Measurements from ENCODE around the gene ZMAT3. TPM values are rescaled to one million over a fixed set of nuclear protein-coding genes. Genes with fewer than 3 reads are reported as not detected.

ZMAT3 gene
- total and polyA plus RNA-seq, 4 donors, result 2.4 to 12.1 (median 5.4) TPM

DNA sequence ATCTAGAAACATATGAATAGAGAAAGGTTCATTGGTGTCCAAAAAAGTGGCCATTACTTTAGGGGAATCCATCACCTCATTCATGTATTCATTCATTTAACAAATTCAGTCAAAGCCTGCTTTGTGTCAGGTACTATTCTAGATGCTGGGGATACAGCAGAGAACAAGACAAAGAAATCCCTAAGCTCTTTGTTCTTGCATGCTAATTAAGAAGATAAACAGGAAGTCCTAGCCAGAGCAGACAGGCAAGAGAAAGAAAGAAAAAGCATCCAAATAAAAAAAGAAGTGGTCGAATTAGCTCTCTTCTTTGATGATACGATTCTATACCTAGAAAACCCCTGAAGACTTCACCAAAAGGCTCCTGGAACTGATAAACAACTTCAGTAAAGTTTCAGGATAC lies 12.4 kb upstream of the ZMAT3 start:
- H3K4me3 ChIP-seq, result no peak overlapping the region
- H3K9ac ChIP-seq (ENCODE audit: insufficient read depth in 1 of 2, low read length in 2 of 2), result no peak overlapping the region
- no peak for ATAC-seq (ENCODE audit: insufficient read depth, low FRiP score)
- TF ChIP-seq, protein P1, sequence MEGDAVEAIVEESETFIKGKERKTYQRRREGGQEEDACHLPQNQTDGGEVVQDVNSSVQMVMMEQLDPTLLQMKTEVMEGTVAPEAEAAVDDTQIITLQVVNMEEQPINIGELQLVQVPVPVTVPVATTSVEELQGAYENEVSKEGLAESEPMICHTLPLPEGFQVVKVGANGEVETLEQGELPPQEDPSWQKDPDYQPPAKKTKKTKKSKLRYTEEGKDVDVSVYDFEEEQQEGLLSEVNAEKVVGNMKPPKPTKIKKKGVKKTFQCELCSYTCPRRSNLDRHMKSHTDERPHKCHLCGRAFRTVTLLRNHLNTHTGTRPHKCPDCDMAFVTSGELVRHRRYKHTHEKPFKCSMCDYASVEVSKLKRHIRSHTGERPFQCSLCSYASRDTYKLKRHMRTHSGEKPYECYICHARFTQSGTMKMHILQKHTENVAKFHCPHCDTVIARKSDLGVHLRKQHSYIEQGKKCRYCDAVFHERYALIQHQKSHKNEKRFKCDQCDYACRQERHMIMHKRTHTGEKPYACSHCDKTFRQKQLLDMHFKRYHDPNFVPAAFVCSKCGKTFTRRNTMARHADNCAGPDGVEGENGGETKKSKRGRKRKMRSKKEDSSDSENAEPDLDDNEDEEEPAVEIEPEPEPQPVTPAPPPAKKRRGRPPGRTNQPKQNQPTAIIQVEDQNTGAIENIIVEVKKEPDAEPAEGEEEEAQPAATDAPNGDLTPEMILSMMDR (IDR thresholded peaks at IDR 0.05; ENCODE audit: control extremely low read depth, extremely low read depth), result no peak
- 48 to 64% methylated on average over 2 of the region's 2 CpGs for WGBS, 2 donors
- no peak for DNase-seq
- H3K27ac ChIP-seq (ENCODE audit: low read depth in 1 of 2, low read length in 1 of 2), result no peak overlapping the region
- H3K9me3 ChIP-seq (ENCODE audit: control insufficient read depth in 4 of 4, insufficient read depth in 3 of 4, low read length in 3 of 4), result no peaks in the 10 kb centered on the region
- no peaks in the 10 kb centered on the region for H3K27me3 ChIP-seq (ENCODE audit: control insufficient read depth in 3 of 3, insufficient read depth in 3 of 3, low read length in 2 of 3)
- H3K4me1 ChIP-seq (ENCODE audit: control insufficient read depth in 5 of 5, insufficient read depth in 5 of 5, low read length in 5 of 5), result no peaks in the 10 kb centered on the region
- no peaks in the 10 kb centered on the region for H3K36me3 ChIP-seq (ENCODE audit: control insufficient read depth in 4 of 4, insufficient read depth in 4 of 4, low read length in 4 of 4)

DNA sequence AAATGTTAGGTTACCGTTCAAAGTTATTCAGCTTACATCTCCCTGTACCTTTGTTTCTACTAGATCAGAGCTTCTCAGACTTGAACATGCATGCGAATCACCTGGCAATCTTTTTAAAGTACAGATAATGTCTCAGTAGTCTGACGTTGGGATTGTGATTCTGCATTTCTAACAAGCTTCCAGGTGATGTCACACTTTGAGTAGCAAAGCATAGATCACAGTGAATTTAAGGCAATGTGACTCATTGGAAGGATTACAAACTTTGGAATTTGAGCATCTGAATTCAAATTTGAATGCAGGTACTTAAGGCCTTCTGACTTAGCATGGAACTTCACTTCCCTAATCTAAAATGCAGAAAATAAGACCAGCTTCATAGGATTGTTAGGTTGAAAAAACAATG lies 10.8 kb upstream of the ZMAT3 start:
- Histone ChIP-seq H3K9me3 (ENCODE audit: control insufficient read depth in 4 of 4, insufficient read depth in 3 of 4, low read length in 3 of 4) (no peaks in the 10 kb centered on the region), H3K27me3 (ENCODE audit: control insufficient read depth in 3 of 3, insufficient read depth in 3 of 3, low read length in 2 of 3) (no peaks in the 10 kb centered on the region), H3K4me1 (ENCODE audit: control insufficient read depth in 5 of 5, insufficient read depth in 5 of 5, low read length in 5 of 5) (no peaks in the 10 kb centered on the region), H3K9ac (ENCODE audit: insufficient read depth in 1 of 2, low read length in 2 of 2) (no peak overlapping the region), H3K27ac (ENCODE audit: low read depth in 1 of 2, low read length in 1 of 2) (no peak overlapping the region), H3K4me3 (no peak overlapping the region), H3K36me3 (ENCODE audit: control insufficient read depth in 4 of 4, insufficient read depth in 4 of 4, low read length in 4 of 4) (no peaks in the 10 kb centered on the region)
- TF ChIP-seq, protein P1 (IDR thresholded peaks at IDR 0.05; ENCODE audit: control extremely low read depth, extremely low read depth), result no peak
- DNase-seq (no peak), ATAC-seq (ENCODE audit: insufficient read depth, low FRiP score) (no peak)
- WGBS, 2 donors, result 83 to 89% methylated on average over 3 of the region's 3 CpGs

DNA sequence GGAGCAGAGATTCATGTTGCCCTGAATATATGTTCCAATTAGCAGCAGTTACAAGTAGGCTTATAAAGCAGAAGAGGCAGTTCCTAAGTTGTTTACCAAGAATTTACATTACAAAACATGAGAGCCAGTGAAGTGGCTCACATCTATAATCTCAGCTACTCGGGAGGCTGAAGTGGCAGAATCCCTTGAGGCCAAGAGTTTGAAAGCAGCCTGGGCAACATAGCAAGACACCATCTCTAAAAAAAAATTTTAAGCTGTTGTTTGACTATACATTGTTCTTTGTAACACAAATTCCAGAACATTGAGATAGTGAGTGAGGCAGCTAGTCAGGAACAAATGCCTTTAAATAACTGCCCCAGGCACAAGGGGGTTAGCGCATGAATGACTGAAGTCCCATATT lies 10.3 kb upstream of the ZMAT3 start:
- TF ChIP-seq, protein P1 (IDR thresholded peaks at IDR 0.05; ENCODE audit: control extremely low read depth, extremely low read depth), result no peak
- Histone ChIP-seq H3K9ac (ENCODE audit: insufficient read depth in 1 of 2, low read length in 2 of 2) (no peak overlapping the region), H3K9me3 (ENCODE audit: control insufficient read depth in 4 of 4, insufficient read depth in 3 of 4, low read length in 3 of 4) (no peaks in the 10 kb centered on the region), H3K4me3 (no peak overlapping the region), H3K36me3 (ENCODE audit: control insufficient read depth in 4 of 4, insufficient read depth in 4 of 4, low read length in 4 of 4) (no peaks in the 10 kb centered on the region), H3K4me1 (ENCODE audit: control insufficient read depth in 5 of 5, insufficient read depth in 5 of 5, low read length in 5 of 5) (no peaks in the 10 kb centered on the region), H3K27ac (ENCODE audit: low read depth in 1 of 2, low read length in 1 of 2) (no peak overlapping the region), H3K27me3 (ENCODE audit: control insufficient read depth in 3 of 3, insufficient read depth in 3 of 3, low read length in 2 of 3) (no peaks in the 10 kb centered on the region)
- 76 to 87% methylated on average over 2 of the region's 2 CpGs for WGBS, 2 donors
- ATAC-seq (ENCODE audit: insufficient read depth, low FRiP score) (no peak), DNase-seq (no peak)

DNA sequence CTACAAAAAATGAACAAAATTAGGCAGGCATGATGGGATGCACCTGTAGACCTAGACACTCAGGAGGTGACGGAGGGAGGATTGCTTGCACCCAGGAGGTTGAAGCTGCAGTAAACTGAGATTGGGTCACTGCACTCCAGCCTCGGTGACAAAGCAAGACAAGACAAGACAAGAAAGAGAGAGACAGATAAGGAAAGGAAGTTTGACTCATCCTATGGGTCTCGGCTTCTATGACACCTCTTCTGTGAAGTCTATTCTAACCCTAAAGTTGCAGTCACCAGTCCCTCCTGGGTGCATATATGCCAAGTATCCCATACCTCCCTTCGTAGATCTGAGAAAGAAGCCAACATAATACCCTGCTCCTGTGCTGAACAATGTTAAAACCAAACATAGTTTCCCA lies 7.9 kb upstream of the ZMAT3 start:
- no peak overlapping the region for H3K4me3 ChIP-seq
- H3K27me3 ChIP-seq (ENCODE audit: control insufficient read depth in 3 of 3, insufficient read depth in 3 of 3, low read length in 2 of 3), result no peaks in the 10 kb centered on the region
- H3K27ac ChIP-seq (ENCODE audit: low read depth in 1 of 2, low read length in 1 of 2), result no peak overlapping the region
- TF ChIP-seq, protein P1 (IDR thresholded peaks at IDR 0.05; ENCODE audit: control extremely low read depth, extremely low read depth), result no peak
- 84 to 86% methylated on average over 4 of the region's 4 CpGs for WGBS, 2 donors
- no peaks in the 10 kb centered on the region for H3K4me1 ChIP-seq (ENCODE audit: control insufficient read depth in 5 of 5, insufficient read depth in 5 of 5, low read length in 5 of 5)
- H3K9me3 ChIP-seq (ENCODE audit: control insufficient read depth in 4 of 4, insufficient read depth in 3 of 4, low read length in 3 of 4), result no peaks in the 10 kb centered on the region
- no peaks in the 10 kb centered on the region for H3K36me3 ChIP-seq (ENCODE audit: control insufficient read depth in 4 of 4, insufficient read depth in 4 of 4, low read length in 4 of 4)
- H3K9ac ChIP-seq (ENCODE audit: insufficient read depth in 1 of 2, low read length in 2 of 2), result no peak overlapping the region
- DNase-seq, result no peak
- ATAC-seq (ENCODE audit: insufficient read depth, low FRiP score), result no peak

Measured in lung (tissue), 12 donors.